ENCODE data around the gene RAMP1.
"Not testable (repeated sequence)": the region's sequence is repeated elsewhere in the genome, so short reads cannot be mapped to it uniquely, and the experiment has no call there.

The RAMP1 gene

DNA sequence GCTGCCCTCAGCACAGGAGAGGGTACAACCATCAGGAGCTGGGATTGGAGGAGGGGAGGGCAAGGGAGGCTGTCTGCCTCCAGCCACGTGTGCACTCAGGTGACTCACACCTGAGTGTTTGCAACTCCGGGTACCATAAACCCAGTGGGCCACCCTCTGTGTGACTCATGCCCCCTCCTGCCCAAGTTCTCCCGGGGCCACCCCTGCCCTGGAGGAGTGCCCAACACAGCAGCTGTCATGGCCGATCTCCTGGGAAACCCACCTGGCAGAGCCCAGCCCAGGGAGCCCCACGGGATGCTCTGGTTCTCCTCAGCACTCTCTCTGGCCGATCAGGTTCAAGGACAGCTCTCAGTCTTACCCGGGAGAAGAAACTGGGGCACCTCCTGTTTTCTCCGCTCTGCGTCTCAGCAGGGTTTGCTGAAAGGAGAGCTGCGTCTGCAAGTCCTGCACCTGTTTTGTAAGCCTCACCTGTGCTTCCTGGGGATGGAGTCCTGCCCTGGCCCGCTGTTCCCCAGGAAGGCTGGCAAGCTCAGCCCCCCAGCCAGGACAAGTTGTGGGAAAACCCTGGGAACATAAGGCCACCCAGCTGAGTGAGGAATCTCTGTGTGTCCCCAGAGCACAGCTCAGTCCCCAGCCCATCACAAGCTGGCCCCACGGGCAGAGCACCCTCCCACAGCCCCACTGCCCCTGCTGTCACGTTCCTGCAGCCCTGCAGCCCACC, 63.4 kb downstream of the RAMP1 start:
- DNase-seq, result peak; percentile 24 to 44

GRCh38 chr2:237923481-237924163, 64.2 kb downstream of the RAMP1 start:
- DNase-seq, result peak; percentile 65 to 85

- DNase-seq, result no peak
Measured at GRCh38 chr2:237924164-237924534, 64.7 kb downstream of the RAMP1 start.

DNA sequence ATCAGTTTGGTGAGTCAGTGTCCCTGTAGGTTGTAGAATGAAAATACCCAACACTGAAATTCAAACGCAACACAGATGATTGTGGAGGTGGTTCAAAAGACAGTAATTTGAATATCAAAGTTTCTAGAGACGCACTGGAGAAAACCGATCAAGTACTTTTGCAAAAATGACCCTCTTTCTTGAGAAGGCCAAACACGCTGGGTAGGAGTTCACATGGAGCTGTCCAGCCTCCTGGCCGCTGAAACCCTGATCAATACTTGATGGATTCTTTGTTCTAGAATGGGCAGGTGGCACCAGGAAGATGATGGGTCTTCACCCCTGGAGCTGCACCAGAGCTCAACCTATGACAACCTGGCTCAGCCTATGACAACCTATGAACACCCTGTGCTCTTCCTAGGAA, 67.7 kb downstream of the RAMP1 start:
- no peak for DNase-seq

- no peak for DNase-seq
Measured at GRCh38 chr2:237927986-237928385, 68.6 kb downstream of the RAMP1 start.

DNA sequence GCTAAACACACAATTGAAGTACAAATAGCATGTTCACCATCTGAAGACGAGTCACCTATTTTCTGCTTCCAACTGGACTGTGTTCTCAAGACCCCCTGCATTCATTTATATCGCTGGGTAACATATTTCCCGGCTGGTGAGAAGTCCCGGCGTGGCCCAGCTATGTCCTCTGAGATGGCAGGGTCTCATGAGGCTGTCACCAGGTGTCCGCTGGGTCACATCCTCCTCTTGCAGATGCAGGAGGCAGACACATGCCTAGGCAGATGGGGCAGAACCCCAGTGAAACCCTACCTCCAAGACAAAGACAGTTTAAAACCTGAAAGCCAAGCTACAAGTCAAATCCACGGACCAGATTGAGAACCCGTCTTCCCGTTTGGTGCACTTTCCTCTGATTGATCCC, 70.6 kb downstream of the RAMP1 start:
- no peak for DNase-seq

DNA sequence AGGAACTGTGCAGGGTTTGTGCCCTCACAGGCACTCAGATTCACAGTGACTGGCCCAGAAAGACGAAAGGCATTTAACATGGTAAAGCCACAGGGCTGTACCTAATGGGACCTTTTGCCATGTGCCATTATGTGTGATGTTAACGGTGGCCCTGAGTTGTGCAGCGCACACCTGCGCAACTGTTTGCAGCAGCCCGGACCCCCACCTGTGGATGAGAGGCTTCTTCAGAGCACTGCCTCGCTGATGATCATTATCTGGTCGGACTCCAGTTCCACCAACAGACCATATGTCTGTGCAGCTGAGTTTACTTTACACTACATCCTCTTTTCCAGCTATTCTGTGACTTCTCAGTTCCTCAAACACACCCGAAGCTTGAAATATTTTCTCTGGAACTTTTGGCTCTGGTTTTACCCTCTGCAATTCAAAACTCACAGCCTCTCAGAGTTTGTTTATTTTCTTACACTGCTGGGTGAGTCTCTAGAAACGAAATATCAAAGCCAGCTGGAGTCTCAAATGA, 71.8 kb downstream of the RAMP1 start:
- no peak for DNase-seq

DNA sequence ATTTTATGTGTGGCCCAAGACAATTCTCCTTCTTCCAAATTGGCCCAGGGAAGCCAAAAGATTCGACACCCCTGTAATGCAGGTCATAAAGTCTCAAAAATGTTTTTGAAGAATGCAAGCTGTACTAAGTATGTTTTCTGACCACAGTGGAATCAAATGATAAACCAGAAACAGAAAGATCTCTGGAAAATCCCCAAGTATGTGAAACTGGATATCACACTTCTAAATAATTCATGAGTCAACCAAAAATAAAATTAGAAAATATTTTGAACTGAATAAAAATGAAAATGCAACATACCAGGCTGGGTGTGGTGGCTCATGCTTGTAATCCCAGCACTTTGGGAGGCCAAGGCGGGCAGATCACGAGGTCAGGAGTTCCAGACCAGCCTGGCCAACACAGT, 73.3 kb downstream of the RAMP1 start:
- DNase-seq, result no peak

GRCh38 chr2:237934186-237934585, 74.8 kb downstream of the RAMP1 start:
- DNase-seq, result no peak

DNA sequence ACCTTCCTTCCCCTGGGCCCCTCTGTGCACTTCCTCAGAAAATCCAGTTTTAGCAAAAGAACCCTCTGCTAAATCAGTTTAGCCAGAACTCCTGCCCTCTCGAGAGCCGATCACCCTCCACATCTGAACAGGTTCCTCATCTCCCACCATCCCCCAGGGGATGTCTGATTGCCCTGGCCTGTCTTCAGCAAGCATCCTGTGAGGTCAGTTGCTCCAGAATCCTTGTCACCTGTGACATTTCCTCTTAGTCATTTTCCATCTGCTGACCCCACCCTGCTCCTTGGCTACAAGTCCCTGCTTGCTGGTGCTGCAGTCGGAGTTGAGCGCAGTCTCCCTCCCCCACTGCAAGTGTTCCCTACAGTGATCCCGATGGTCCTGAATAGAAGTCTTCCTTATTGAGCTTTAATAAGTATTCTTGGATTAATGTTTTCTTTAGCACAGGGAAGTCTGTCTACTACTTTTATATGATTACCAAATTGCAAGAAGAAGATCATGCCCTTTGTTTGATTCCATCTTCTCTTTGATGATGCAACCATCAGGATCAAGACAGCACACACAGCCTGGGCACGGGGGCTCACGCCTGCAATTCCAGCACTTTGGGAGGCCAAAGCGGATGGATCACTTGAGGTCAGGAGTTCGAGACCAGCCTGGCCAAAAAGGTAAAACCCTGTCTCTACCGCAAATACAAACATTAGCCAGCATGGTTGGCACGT, 76.5 kb downstream of the RAMP1 start:
- no peak for DNase-seq

DNA sequence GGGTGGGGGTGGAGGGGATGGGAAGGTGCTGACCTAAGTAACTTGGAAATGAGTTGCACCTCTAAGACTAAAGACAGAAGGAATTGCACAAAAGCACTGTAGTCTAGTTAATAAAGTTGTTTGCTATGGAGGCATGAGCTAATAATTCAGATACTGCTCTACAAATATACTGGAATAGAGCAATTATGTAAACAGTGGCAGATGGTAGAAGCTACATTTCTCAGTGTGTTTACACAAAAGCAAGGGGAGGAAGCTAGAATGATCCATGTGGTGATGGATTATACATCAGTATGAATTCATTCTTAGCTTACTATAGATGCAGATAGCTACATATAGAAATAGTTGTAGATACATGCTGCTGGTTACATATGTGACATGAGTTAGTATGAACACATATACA, 79.8 kb downstream of the RAMP1 start:
- no peak for DNase-seq

GRCh38 chr2:237940828-237941227, 81.4 kb downstream of the RAMP1 start:
- DNase-seq, result no peak

DNA sequence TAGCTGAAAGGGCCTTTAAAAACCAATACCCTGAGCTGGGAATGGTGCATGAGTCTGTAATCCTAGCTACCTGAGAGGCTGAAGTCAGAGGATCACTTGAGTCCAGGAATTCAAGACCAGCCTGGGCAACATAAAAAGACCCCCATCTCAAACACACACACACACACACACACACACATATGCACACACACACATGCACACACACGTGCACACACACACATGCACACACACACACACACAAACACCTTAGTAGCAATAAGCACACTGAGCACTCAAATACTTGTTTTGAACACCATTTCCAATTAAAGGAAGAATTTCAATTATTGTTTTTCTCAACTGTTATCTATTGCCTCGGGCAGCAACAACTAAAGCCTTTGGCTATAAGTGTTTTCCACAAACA, 81.8 kb downstream of the RAMP1 start:
- DNase-seq, result no peak

DNA sequence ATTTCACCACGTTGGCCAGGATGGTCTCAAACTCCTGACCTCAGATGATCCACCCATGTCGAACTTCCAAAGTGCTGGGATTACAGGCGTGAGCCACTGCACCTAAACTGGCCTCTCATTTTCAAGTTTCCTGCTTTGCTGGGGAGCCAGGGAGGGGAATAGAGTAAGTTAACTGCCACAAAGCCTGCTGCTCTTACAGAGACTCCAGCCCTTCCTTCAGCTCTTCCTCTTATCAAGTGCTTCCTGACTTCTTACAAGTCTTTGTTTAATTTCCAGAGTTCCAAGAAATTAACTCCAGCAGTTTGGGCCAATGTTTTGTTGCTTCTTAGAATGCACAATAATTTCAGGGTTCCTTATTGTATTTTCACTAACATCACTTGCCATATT, 83.1 kb downstream of the RAMP1 start:
- no peak for DNase-seq

DNA sequence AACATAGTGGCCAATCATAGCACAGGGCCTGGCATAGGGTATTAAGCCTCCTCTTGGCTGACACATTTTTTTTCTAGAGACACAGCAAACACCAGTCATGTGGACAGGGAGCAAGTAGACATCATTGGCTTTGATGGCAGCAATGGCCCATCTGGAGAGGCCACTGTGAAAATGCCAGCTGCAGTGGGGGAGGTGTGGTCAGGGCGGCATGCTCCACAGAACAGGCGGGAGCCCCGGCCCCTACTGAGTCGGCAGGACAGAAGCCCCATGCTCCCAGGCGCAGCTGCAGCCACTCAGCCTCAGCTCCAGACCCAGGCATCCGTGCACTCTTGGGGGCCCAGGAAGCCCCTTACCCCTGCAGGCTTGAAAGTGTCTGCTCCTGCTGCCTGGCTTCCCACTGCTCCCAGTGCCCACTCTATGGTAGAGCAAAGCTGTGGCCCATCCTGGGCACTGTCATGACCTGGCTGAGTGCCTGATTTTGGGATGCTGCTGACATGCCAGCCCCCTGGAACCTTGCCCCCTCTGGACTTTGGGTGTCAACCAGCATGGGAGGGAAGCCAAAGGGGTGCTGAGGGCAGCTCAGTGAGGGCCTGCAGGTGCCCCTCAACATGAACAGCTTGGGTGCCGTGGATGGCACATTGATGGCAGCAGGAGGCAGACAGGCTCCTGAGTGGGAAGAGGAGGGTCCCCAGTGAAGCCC, 84.1 kb downstream of the RAMP1 start:
- DNase-seq, result no peak

GRCh38 chr2:237944302-237944701, 84.9 kb downstream of the RAMP1 start:
- no peak for DNase-seq

DNA sequence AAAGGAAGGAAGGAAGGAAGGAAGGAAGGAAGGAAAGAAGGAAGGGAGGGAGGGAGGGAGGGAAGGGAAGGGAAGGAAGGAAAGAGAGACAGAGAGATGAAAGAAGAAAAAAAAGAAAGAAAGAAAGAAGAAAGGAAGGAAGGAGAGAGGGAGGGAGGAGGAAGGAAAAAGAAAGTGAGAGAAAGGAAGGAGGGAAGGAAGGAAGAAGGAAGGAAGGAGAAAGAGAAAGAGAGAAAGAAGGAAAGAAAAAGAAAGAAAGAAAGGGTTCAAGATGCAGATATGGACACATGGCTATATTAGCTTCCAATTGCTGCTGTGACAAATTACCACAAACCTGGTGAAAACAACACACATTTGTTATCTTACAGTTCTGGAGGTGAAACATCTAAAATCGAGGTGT, 87.0 kb downstream of the RAMP1 start:
- no peak for DNase-seq

DNA sequence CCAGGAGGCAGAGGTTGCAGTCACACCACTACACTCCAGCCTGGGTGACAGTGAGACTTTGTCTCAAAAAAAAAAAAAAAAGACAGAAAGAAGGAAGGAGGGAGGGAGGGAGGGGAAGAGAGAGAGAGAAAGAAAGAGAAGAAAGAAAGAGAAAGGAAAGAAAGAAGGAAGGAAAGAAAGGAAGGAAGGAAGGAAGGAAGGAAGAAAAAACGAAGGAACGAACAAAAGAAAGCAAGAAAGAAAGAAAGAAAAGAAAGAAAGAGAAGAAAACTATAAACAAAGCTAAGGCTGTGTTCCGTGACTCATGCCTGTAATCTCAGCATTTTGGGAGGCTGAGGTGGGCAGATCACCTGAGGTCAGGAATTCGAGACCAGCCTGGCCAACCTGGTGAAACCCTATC, 91.9 kb downstream of the RAMP1 start:
- not testable (repeated sequence) for DNase-seq

DNA sequence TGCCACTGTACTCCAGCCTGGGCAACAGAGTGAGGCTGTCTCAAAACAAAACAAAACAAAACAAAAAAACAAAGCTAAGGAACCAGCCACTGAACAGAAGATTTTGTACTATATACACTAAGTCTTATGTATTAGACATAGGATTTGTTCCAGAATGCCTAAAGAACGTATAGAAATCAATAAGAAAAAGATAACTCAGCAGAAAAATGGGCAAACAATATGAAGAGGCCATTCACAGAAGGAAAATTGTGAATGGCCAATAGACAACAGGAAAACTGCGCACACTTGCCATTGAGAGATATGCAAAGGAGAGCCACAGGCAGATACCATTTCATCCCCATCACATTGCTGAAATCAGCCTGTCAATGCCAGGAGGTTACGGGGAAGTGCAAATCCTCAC, 92.5 kb downstream of the RAMP1 start:
- no peak for DNase-seq

- no peak for DNase-seq
Measured at GRCh38 chr2:237952851-237953250, 93.4 kb downstream of the RAMP1 start.

DNA sequence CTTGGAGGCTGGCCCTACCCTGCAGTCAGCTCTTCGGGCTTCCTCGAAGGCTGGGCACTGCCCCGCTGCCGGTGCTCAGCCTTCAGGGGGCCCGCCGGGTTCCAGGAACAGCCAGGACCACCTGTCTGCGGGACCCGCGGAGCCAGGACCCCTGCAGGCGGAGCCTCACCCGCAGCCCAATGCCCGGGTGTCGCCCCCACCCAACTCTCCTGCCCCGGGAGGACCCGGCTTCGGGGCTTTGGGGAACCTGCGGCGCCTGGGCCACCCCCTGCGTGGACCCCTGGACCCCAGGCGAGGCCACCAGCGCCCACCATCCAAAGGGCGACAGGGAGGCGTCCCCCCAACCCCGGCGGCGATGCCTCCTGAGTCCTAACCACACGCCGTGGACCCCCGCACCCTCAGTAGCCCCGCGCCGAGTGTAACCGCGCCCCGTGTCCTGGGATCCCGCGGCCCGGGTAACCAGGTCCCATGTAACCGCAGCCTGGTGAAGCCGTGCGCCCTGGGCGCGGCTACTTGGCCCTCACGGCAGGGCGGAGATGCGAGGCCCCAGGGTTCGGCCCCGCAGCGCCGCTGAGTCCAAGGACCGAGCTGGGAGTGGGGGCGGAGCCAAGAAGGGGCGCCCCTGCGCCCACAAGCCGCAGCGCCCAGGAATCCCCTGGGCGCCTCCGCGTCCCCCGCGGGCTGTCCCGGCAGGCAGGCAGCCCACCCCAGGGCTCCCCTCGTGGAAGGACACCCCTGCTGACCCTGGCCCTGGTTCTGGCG, 96.4 kb downstream of the RAMP1 start:
- DNase-seq, result no peak

DNA sequence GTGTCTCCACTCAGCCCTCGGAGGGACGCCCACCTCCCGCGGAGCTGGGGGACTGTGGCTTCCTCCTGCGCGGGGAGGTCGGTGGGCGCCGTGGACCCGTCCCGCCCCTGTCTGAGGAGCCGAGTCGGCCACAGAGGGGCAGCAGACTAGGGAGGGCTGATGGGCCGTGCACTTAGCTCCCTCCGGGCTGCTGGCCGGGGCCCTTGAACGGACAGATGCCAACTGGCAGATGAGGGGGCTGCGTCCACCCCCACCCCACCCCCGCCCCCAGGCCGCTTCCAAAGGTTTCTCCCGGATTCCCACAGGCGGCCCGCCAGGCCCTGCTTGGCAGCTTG, 96.9 kb downstream of the RAMP1 start:
- no peak for DNase-seq

DNA sequence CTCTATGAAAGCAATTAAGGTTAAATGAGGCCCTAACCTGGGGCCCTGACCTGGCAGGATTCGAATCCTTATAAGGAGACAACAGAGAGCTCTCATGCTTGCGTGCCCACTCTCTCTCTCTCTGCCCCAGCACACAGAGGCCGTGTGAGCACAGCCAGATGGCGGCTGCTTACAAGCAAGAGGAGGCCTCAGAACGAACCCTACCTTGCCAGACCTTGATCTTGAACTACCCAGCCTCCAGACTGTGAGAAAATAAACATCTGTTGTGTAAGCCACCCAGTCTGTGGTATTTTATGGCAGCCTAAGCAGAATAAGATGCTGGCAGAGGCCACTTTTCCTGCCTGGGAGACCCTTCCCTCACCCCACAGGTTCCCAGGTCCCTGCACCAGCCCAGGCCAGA, 102.2 kb downstream of the RAMP1 start:
- DNase-seq, result no peak

Measured in stimulated activated CD4-positive, alpha-beta T cell treated with anti-CD3 and anti-CD28 coated beads, Interleukin-4, amount 100 ng/mL, for 4 hours (primary cell).